ENCODE data around the gene TANGO2.

The TANGO2 gene, protein sequence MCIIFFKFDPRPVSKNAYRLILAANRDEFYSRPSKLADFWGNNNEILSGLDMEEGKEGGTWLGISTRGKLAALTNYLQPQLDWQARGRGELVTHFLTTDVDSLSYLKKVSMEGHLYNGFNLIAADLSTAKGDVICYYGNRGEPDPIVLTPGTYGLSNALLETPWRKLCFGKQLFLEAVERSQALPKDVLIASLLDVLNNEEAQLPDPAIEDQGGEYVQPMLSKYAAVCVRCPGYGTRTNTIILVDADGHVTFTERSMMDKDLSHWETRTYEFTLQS

GRCh38 chr22:20020533-20021195 is at the start of gene TANGO2:
Gene TANGO2, plus strand, starts transcription at chr22:20021110. Its CDS starts 15,689 bp downstream, at chr22:20036799.
- Histone ChIP-seq H3K4me2 (ENCODE audit: insufficient read depth, low read length) (peak within 1 kb of the TSS; percentile 91), H3K36me3 (ENCODE audit: insufficient read depth, low read length) (peaks cover 4% of the 10 kb centered on the region; the same call in 1 of the 2 replicates), H3K27ac (ENCODE audit: low read length) (peak within 1 kb of the TSS; percentile 84)

DNA sequence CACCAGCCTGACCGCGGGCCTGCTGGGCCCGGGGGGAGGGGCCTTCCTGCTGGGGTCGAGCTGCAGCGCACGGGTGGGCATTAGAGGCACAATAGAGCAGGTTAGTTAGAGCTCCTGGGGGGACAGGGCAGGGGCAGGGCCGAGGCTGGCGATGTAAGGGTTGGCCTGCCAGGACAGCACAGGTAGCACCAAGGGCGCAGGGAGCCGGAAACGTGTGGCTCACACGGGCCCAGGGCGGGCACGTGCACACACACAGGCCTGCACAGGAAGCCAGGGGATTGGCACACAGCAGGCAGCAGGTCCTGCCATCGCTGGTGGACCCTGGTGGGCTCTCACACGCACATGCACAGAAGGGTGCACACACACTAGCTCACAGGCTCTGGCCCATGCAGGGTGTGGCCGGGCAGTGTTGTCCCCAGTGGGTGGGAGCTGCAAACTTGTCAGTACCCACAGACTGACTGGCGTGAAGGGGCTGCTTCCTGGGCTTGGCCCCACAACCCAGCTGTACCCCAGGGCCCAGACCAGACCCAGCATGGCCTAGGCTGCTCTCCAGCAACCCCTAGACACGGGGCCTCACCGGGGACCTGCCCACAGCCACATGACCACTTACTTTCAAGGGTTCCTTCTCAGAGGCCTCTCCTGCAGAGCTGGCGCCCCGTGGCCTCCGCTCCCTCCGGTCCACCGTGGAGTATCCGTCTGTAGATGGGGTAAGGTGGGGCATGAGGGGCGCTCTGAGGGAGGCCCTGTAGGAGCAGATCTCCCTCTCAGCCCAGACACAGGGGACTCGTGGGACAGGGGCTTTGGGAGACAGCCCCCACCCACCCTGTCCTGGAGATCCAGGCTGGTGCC is 49.4 kb upstream of the TANGO2 start:
- no peaks in the 10 kb centered on the region for H3K27me3 ChIP-seq (ENCODE audit: insufficient read depth, low read length, poor library complexity)
- H3K4me1 ChIP-seq (ENCODE audit: insufficient read depth, low read length): peaks cover 10% of the 10 kb centered on the region
- ATAC-seq (ENCODE audit: insufficient read depth, low read depth) (no peak), DNase-seq (no peak)
- H3K4me3 ChIP-seq (ENCODE audit: low read depth in 1 of 2, low read length in 2 of 2): no peak overlapping the region
- peaks cover 16% of the 10 kb centered on the region for H4K20me1 ChIP-seq (ENCODE audit: insufficient read depth, low read length)
- no peaks in the 10 kb centered on the region for H3K79me2 ChIP-seq (ENCODE audit: insufficient read depth, low read length)
- peaks cover 42% of the 10 kb centered on the region for H3K36me3 ChIP-seq (ENCODE audit: insufficient read depth, low read length)
- no peaks in the 10 kb centered on the region for H3K9me3 ChIP-seq (ENCODE audit: insufficient read depth, low read length, severe bottlenecking)
- H3K9ac ChIP-seq (ENCODE audit: low read depth, low read length): 0 out of 2 replicates have a peak overlapping the region, but pooled peaks have one; percentile 6
- H3K27ac ChIP-seq (ENCODE audit: low read length): no peak overlapping the region
- no peak overlapping the region for H2AFZ ChIP-seq (ENCODE audit: low read depth, low read length)
- TF ChIP-seq, protein P1, sequence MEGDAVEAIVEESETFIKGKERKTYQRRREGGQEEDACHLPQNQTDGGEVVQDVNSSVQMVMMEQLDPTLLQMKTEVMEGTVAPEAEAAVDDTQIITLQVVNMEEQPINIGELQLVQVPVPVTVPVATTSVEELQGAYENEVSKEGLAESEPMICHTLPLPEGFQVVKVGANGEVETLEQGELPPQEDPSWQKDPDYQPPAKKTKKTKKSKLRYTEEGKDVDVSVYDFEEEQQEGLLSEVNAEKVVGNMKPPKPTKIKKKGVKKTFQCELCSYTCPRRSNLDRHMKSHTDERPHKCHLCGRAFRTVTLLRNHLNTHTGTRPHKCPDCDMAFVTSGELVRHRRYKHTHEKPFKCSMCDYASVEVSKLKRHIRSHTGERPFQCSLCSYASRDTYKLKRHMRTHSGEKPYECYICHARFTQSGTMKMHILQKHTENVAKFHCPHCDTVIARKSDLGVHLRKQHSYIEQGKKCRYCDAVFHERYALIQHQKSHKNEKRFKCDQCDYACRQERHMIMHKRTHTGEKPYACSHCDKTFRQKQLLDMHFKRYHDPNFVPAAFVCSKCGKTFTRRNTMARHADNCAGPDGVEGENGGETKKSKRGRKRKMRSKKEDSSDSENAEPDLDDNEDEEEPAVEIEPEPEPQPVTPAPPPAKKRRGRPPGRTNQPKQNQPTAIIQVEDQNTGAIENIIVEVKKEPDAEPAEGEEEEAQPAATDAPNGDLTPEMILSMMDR (IDR thresholded peaks at IDR 0.05; ENCODE audit: borderline replicate concordance, extremely low read depth, low read length, poor library complexity, severe bottlenecking): no peak
- no peak for TF ChIP-seq EZH2 (IDR thresholded peaks at IDR 0.05; ENCODE audit: borderline replicate concordance, low read depth, low read length, severe bottlenecking)
- H3K4me2 ChIP-seq (ENCODE audit: insufficient read depth, low read length): no peak overlapping the region

More at GRCh38 chr22:20020533-20021195, at the start of gene TANGO2:
- Histone ChIP-seq H2AFZ (ENCODE audit: low read depth, low read length) (peak within 1 kb of the TSS; percentile 83), H3K4me3 (ENCODE audit: low read depth in 1 of 2, low read length in 2 of 2) (peak within 1 kb of the TSS; percentile 86 to 94), H4K20me1 (ENCODE audit: insufficient read depth, low read length) (peaks cover 25% of the 10 kb centered on the region), H3K4me1 (ENCODE audit: insufficient read depth, low read length) (peaks cover 38% of the 10 kb centered on the region), H3K27me3 (ENCODE audit: insufficient read depth, low read length, poor library complexity) (no peaks in the 10 kb centered on the region), H3K79me2 (ENCODE audit: insufficient read depth, low read length) (peaks cover 43% of the 10 kb centered on the region), H3K9me3 (ENCODE audit: insufficient read depth, low read length, severe bottlenecking) (no peaks in the 10 kb centered on the region), H3K9ac (ENCODE audit: low read depth, low read length) (peak within 1 kb of the TSS; percentile 92)
- ATAC-seq (ENCODE audit: insufficient read depth, low read depth) (peak; percentile 92), DNase-seq (peak; percentile 94)
- TF ChIP-seq EZH2 (IDR thresholded peaks at IDR 0.05; ENCODE audit: borderline replicate concordance, low read depth, low read length, severe bottlenecking): no peak
- TF ChIP-seq, protein P1 (IDR thresholded peaks at IDR 0.05; ENCODE audit: borderline replicate concordance, extremely low read depth, low read length, poor library complexity, severe bottlenecking): no peak

DNA sequence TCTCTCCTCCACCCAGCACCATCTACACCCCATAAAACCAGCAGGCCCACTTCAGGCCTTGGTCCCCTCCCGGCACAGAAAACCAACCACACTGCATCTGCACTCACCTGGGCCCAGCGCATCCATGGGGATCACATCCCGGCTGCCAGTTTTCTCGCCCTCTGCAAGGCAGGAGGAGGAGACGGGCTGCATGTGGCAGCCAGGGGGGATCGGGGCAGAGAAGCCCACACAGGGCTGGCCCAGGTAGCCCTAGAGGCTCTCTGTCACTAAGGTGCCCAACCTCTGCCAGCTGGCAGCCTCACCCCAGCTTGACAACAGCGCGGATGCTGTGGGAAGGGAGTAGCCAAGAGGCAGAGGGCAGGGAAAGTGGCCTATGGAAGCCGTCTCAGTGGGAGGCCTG is 48.7 kb upstream of the TANGO2 start:
- no peak overlapping the region for H3K9ac ChIP-seq (ENCODE audit: low read depth, low read length)
- H3K4me1 ChIP-seq (ENCODE audit: insufficient read depth, low read length): peaks cover 10% of the 10 kb centered on the region
- no peak for DNase-seq
- no peak overlapping the region for H2AFZ ChIP-seq (ENCODE audit: low read depth, low read length)
- no peaks in the 10 kb centered on the region for H3K79me2 ChIP-seq (ENCODE audit: insufficient read depth, low read length)
- ATAC-seq (ENCODE audit: insufficient read depth, low read depth): no peak
- H3K36me3 ChIP-seq (ENCODE audit: insufficient read depth, low read length): peaks cover 35% of the 10 kb centered on the region
- TF ChIP-seq EZH2 (IDR thresholded peaks at IDR 0.05; ENCODE audit: borderline replicate concordance, low read depth, low read length, severe bottlenecking): no peak
- TF ChIP-seq, protein P1 (IDR thresholded peaks at IDR 0.05; ENCODE audit: borderline replicate concordance, extremely low read depth, low read length, poor library complexity, severe bottlenecking): no peak
- no peak overlapping the region for H3K4me2 ChIP-seq (ENCODE audit: insufficient read depth, low read length)
- no peaks in the 10 kb centered on the region for H3K27me3 ChIP-seq (ENCODE audit: insufficient read depth, low read length, poor library complexity)
- peaks cover 16% of the 10 kb centered on the region for H4K20me1 ChIP-seq (ENCODE audit: insufficient read depth, low read length)
- H3K27ac ChIP-seq (ENCODE audit: low read length): no peak overlapping the region
- H3K4me3 ChIP-seq (ENCODE audit: low read depth in 1 of 2, low read length in 2 of 2): no peak overlapping the region
- H3K9me3 ChIP-seq (ENCODE audit: insufficient read depth, low read length, severe bottlenecking): no peaks in the 10 kb centered on the region
